Adrenal gland (tissue), 5 donors: ENCODE data around the gene GPR157.
"Not testable (repeated sequence)": the region's sequence is repeated elsewhere in the genome, so short reads cannot be mapped to it uniquely, and the experiment has no call there.

Source experiments
- POLR2A ChIP-seq, 2 donors: fragments of 450-650 bp; IDR thresholded peaks; one replicate each; pipeline ENCODE4 v1.6.1; 2017; ENCODE audit warnings: antibody characterized with exemption in 2 of 2, mild to moderate bottlenecking in 2 of 2, moderate library complexity in 1 of 2
- TF ChIP-seq, protein P1 (sequence below), 6 experiments: fragments of 450-650 bp in 4 of 6; fragments of 200-600 bp in 2 of 6; sonication (generic) in 1 of 6; IDR thresholded peaks; 1 replicate in 5 of 6; 2 replicates in 1 of 6; pipeline versions ENCODE4 v1.5.1 to v1.8.0; 2016 to 2021; ENCODE audit warnings: antibody characterized with exemption in 6 of 6, mild to moderate bottlenecking in 2 of 6, moderate library complexity in 1 of 6
- donor health status: DM: no; HTN: no; CAD: no.

DNA sequence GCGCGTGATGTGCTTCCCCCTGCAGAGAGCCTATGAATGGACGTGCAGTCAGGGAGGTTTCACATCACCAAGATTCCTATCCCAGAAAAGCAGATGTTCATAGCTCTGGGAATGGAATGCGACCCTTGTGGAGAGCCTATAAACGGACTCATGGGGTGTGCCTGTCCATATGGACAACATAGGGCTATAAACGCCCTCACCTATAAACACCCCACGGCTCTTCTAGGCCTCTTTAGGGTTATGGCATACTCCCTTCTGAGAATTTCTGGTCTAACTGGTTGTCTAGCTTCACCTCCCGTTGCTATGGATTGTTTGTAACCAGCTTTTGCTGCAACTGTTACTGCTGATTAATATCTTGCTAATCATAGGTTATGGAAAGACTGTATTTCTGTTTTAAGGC, 4.5 kb downstream of the GPR157 start:
- TF ChIP-seq, protein P1, sequence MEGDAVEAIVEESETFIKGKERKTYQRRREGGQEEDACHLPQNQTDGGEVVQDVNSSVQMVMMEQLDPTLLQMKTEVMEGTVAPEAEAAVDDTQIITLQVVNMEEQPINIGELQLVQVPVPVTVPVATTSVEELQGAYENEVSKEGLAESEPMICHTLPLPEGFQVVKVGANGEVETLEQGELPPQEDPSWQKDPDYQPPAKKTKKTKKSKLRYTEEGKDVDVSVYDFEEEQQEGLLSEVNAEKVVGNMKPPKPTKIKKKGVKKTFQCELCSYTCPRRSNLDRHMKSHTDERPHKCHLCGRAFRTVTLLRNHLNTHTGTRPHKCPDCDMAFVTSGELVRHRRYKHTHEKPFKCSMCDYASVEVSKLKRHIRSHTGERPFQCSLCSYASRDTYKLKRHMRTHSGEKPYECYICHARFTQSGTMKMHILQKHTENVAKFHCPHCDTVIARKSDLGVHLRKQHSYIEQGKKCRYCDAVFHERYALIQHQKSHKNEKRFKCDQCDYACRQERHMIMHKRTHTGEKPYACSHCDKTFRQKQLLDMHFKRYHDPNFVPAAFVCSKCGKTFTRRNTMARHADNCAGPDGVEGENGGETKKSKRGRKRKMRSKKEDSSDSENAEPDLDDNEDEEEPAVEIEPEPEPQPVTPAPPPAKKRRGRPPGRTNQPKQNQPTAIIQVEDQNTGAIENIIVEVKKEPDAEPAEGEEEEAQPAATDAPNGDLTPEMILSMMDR (IDR thresholded peaks at IDR 0.05): not testable (repeated sequence)
- TF ChIP-seq POLR2A (IDR thresholded peaks at IDR 0.05): not testable (repeated sequence)
